Activated B cell treated with CpG ODN at 0.5 μM for 24 hours (primary cell): Measurements from ENCODE around the gene CAPRIN2. TPM values are rescaled to one million over a fixed set of nuclear protein-coding genes. Genes with fewer than 3 reads are reported as not detected.

Source experiments
- ATAC-seq: fragments of 200-7000 bp; cut with Tn5 transposase; one replicate; pipeline ENCODE4 v1.10.0; 2021; ENCODE audit warnings: low read depth, mild to moderate bottlenecking, moderate library complexity
- CTCF ChIA-PET: fragments of 350-600 bp; sonication (Branson Sonifier 250); formaldehyde crosslinking; loops from one replicate; lab custom pipeline; 2021; ENCODE audit warnings: antibody characterized with exemption; lab: Charles Lee
- POLR2A ChIA-PET: fragments of 350-600 bp; sonication (Branson Sonifier 250); formaldehyde crosslinking; loops from one replicate; lab custom pipeline; 2021; ENCODE audit warnings: antibody characterized with exemption; lab: Charles Lee
- DNase-seq: peaks from one replicate; pipeline ENCODE4 v3.0.0; 2022
- H3K27ac Mint-ChIP-seq: one replicate; pipeline ENCODE4 v1.8.0; 2020; ENCODE audit warnings: mixed read lengths
- H3K27me3 Mint-ChIP-seq: one replicate; pipeline ENCODE4 v1.8.0; 2021; ENCODE audit warnings: mixed read lengths
- H3K36me3 Mint-ChIP-seq: one replicate; pipeline ENCODE4 v1.8.0; 2021; ENCODE audit warnings: low read depth, mixed read lengths
- H3K4me1 Mint-ChIP-seq: one replicate; pipeline ENCODE4 v1.8.0; 2021; ENCODE audit warnings: mixed read lengths
- H3K4me3 Mint-ChIP-seq: one replicate; pipeline ENCODE4 v1.8.0; 2020; ENCODE audit warnings: mild to moderate bottlenecking, mixed read lengths
- H3K9me3 Mint-ChIP-seq: one replicate; pipeline ENCODE4 v1.8.0; 2020; ENCODE audit warnings: mixed read lengths
- CTCF ChIP-seq: fragments of 200-600 bp; IDR thresholded peaks from one replicate; pipeline ENCODE4 v1.8.0; 2022; ENCODE audit warnings: antibody characterized with exemption, mild to moderate bottlenecking
- intact Hi-C: fragments of 100-400 bp; cut with micrococcal nuclease; formaldehyde crosslinking; loops from one replicate; pipeline ENCODE4 v1.15.1; 2024
- total RNA-seq: library from RNA; stranded (reverse); gene quantifications from 2 replicates; pipeline ENCODE4 v1.2.3, GENCODE V29; 2022

The CAPRIN2 gene
- total RNA-seq, 1 donor from 2014 or later = 17.5 TPM

GRCh38 chr12:30687265-30687986 is 67.3 kb downstream of the CAPRIN2 start:
- POLR2A ChIA-PET = no interaction called here
- no peaks in the 10 kb centered on the region for H3K9me3 Mint-ChIP-seq
- peaks cover 46% of the 10 kb centered on the region for H3K36me3 Mint-ChIP-seq
- ATAC-seq (no peak), DNase-seq (no peak)
- no peak for TF ChIP-seq CTCF
- H3K27me3 Mint-ChIP-seq = no peaks in the 10 kb centered on the region
- CTCF ChIA-PET = no interaction called here
- H3K27ac Mint-ChIP-seq = no peak overlapping the region
- H3K4me1 Mint-ChIP-seq = peaks cover 16% of the 10 kb centered on the region
- intact Hi-C loops = no loop called here
- H3K4me3 Mint-ChIP-seq = no peak overlapping the region

GRCh38 chr12:30679241-30679640 is 75.5 kb downstream of the CAPRIN2 start:
- Mint-ChIP-seq H3K27me3 (no peaks in the 10 kb centered on the region), H3K4me1 (no peaks in the 10 kb centered on the region), H3K27ac (no peak overlapping the region), H3K4me3 (no peak overlapping the region), H3K9me3 (no peaks in the 10 kb centered on the region), H3K36me3 (peaks cover 71% of the 10 kb centered on the region)
- DNase-seq = no peak
- intact Hi-C loops = no loop called here
- ATAC-seq = no peak
- TF ChIP-seq CTCF = no peak
- ChIA-PET CTCF (no interaction called here), POLR2A (no interaction called here)

- DNase-seq = no peak
- ChIA-PET CTCF (no interaction called here), POLR2A (no interaction called here)
- Mint-ChIP-seq H3K4me3 (no peak overlapping the region), H3K4me1 (no peaks in the 10 kb centered on the region), H3K9me3 (no peaks in the 10 kb centered on the region), H3K27ac (no peak overlapping the region), H3K36me3 (peaks cover 67% of the 10 kb centered on the region), H3K27me3 (no peaks in the 10 kb centered on the region)
- intact Hi-C loops = no loop called here
- TF ChIP-seq CTCF = no peak
- ATAC-seq = no peak
Measured at GRCh38 chr12:30678221-30678620, 76.5 kb downstream of the CAPRIN2 start.

DNA sequence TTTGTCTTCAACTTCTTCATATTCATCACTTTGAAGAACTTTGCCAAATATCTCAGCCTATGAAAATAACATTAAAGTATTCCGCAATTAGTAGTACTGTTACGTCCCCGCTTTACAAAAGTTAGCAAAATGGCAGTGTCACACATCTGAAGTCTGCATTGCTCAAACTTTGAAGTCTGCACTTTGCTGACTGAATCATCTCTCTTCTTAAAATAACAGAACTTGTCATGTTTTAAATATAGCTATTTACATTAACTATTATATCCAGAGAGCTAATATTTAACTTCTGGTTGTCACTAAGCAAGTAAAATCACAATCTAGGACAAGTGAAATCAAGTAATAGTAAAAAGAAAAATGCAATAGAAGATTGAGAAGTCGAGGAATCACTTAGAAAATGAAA is 93.5 kb downstream of the CAPRIN2 start:
- no peak for ATAC-seq
- no peak for TF ChIP-seq CTCF
- Mint-ChIP-seq H3K4me1 (no peaks in the 10 kb centered on the region), H3K36me3 (peaks cover 63% of the 10 kb centered on the region), H3K4me3 (no peak overlapping the region), H3K27ac (no peak overlapping the region), H3K9me3 (no peaks in the 10 kb centered on the region), H3K27me3 (no peaks in the 10 kb centered on the region)
- ChIA-PET POLR2A (no interaction called here), CTCF (interaction anchor here (0.6 kb wide), 1 partner anchor 65 kb away, joined by 3 read pairs; no protein-coding TSS in a partner anchor)
- intact Hi-C loops = no loop called here
- DNase-seq = no peak

Other genes starting within 250 kb of the CAPRIN2 start
- gene IPO8, start 59.1 kb downstream of the CAPRIN2 start, total RNA-seq = 52.0 and 55.4 TPM in 2 replicates
- gene TSPAN11, start 171.8 kb upstream of the CAPRIN2 start, total RNA-seq = not detected in 2 replicates